ENCODE measurements around the gene RWDD4.

DNA sequence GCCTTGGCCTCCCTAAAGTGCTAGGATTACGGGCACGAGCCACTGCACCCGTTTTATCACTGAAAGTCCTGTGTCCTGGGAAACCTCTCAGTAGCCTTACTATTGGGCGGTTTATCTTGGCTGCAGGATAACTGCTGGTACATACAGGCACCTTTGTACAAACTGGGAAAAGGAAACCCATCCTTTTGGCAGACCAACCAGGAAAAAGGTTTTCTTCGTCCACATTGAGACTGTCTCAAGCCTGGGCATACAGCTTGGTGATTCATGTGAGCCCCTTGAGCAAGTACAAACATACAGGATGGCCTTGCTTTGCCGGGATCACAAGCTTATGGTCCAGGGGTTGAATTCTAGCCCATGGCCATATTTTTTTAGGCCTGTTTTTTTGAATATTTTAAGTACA, 32.8 kb downstream of the RWDD4 start:
- TF ChIP-seq REST (IDR thresholded peaks at IDR 0.05; ENCODE audit: insufficient replicate concordance, low read depth) (no peak), POLR2AphosphoS5 (IDR thresholded peaks at IDR 0.05; ENCODE audit: low read depth) (no peak)
- TF ChIP-seq, protein P1, sequence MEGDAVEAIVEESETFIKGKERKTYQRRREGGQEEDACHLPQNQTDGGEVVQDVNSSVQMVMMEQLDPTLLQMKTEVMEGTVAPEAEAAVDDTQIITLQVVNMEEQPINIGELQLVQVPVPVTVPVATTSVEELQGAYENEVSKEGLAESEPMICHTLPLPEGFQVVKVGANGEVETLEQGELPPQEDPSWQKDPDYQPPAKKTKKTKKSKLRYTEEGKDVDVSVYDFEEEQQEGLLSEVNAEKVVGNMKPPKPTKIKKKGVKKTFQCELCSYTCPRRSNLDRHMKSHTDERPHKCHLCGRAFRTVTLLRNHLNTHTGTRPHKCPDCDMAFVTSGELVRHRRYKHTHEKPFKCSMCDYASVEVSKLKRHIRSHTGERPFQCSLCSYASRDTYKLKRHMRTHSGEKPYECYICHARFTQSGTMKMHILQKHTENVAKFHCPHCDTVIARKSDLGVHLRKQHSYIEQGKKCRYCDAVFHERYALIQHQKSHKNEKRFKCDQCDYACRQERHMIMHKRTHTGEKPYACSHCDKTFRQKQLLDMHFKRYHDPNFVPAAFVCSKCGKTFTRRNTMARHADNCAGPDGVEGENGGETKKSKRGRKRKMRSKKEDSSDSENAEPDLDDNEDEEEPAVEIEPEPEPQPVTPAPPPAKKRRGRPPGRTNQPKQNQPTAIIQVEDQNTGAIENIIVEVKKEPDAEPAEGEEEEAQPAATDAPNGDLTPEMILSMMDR (IDR thresholded peaks at IDR 0.05; ENCODE audit: insufficient read depth, low read length), result no peak
